ENCODE results near the gene HSPB1. TPM values are rescaled to one million over a fixed set of nuclear protein-coding genes. Genes with fewer than 3 reads are reported as not detected.
"Not testable (repeated sequence)": the region's sequence is repeated elsewhere in the genome, so short reads cannot be mapped to it uniquely, and the experiment has no call there.

The HSPB1 gene
- total RNA-seq, 1 donor = 91.8 TPM

GRCh38 chr7:76296743-76297740, 5.4 kb upstream of the HSPB1 start:
- peak overlapping the region; percentile 3 for H3K4me3 ChIP-seq (ENCODE audit: low read depth, low read length)
- no peak for TF ChIP-seq CTCF (IDR thresholded peaks at IDR 0.05; ENCODE audit: insufficient read depth, low read length)
- peak; percentile 93 for DNase-seq (ENCODE audit: low read depth)

- DNase-seq (ENCODE audit: low read depth) = peak; percentile 58
- TF ChIP-seq CTCF (IDR thresholded peaks at IDR 0.05; ENCODE audit: insufficient read depth, low read length) = no peak
- no peak overlapping the region for H3K4me3 ChIP-seq (ENCODE audit: low read depth, low read length)
Measured at GRCh38 chr7:76300166-76300731, 2.2 kb upstream of the HSPB1 start.

DNA sequence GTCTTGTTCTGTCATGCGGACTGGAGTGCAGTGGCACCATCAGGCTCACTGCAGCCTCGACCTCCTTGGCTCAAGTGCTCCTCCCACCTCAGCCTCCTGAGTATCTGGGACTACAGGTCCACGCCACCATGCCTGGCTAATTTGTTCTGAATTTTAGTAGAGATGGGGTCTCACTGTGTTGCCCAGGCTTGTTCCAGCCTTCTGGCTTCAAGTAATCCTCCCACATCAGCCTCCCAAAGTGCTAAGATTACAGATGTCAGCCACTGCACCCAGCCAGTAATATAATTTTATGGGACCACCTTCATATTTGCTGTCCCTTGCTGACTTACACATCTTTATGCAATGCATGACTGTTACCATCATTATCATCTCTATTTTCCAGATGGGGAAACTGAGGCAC, 1.5 kb upstream of the HSPB1 start:
- H3K4me3 ChIP-seq (ENCODE audit: low read depth, low read length) = no peak overlapping the region
- DNase-seq (ENCODE audit: low read depth) = no peak
- no peak for TF ChIP-seq CTCF (IDR thresholded peaks at IDR 0.05; ENCODE audit: insufficient read depth, low read length)

DNA sequence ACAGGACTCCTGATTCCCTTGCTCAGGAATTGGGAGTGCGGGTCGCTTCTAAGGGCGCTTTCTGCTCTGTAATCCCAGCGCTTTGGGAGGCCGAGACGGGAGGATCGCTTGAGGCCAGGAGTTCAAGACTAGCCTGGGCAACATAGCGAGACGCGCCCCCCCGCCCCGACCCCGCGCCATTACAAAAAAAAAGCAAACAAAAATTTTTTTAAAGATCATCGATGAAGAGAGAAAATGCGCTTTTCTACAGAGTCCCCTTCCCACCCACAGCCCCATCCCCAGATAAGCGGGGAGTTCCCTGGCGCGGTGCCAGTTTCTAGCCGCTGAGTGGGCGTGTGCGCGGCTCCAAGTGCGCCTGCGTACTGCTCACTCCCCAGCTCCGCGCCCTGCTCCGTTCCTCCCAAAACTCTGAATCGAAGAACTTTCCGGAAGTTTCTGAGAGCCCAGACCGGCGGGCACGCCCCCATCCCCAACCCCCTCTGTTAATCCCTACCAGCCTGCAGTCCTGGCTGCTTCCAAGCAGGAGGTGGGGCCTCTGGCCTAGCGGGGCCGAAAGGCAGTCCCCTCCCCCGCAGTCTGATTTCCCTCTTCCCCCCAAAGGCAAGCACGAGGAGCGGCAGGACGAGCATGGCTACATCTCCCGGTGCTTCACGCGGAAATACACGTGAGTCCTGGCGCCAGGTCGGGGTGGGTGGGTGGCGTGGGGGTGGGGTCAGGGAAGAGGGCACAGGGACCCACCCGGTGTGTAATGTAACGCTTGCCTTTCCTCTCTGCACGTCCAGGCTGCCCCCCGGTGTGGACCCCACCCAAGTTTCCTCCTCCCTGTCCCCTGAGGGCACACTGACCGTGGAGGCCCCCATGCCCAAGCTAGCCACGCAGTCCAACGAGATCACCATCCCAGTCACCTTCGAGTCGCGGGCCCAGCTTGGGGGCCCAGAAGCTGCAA, 1.0 kb downstream of the HSPB1 start:
- TF ChIP-seq CTCF (IDR thresholded peaks at IDR 0.05; ENCODE audit: insufficient read depth, low read length) = no peak
- peak overlapping the region; percentile 88 for H3K4me3 ChIP-seq (ENCODE audit: low read depth, low read length)
- DNase-seq (ENCODE audit: low read depth) = peak; percentile 95

DNA sequence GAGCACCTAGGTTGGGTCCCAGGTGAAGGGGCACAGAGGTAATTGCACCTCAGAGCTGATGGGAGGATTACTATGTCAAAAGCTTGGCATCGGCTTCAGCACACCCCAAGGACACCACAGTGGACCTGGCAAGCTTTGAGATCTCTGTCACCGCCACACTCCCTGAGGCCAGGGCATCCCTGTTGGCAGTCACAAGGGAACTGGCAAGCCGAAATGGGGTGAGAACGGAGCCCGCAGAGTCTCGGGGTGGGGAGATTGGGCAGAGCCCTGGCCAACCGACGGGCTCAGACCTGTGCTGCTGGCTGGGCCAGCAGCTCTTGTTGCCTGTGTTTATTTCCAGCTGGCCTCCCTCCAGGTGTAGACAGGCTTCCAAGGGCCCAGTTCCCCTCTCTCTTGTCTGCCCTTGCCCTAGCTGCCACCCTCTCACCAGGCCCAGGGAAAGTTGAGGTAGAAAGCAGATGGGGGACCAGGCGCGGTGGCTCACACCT, 2.5 kb downstream of the HSPB1 start:
- no peak overlapping the region for H3K4me3 ChIP-seq (ENCODE audit: low read depth, low read length)
- no peak for TF ChIP-seq CTCF (IDR thresholded peaks at IDR 0.05; ENCODE audit: insufficient read depth, low read length)
- peak; percentile 27 for DNase-seq (ENCODE audit: low read depth)

DNA sequence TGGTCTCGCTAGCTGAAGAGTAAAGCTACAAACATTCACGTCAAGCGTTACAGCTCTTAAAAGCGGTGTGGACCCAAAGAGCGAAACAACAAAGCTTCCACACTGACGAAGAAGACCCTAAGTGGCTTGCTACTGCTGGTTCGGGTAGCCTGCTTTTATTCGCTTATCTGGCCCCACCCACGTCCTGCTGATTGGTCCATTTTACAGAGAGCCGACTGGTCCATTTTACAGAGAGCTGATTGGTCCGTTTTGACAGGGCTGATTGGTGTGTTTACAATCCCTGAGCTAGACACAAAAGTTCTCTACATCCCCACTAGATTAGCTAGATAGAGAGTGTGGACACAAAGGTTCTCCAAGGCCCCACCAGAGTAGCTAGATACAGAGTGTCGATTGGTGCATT, 6.4 kb downstream of the HSPB1 start:
- not testable (repeated sequence) for H3K4me3 ChIP-seq (ENCODE audit: low read depth, low read length); DNase-seq (ENCODE audit: low read depth)

- DNase-seq (ENCODE audit: low read depth); H3K4me3 ChIP-seq (ENCODE audit: low read depth, low read length): not testable (repeated sequence)
Measured at GRCh38 chr7:76309341-76310101, 7.0 kb downstream of the HSPB1 start.

All from fibroblast of the aortic adventitia (primary cell).